ENCODE results near the gene PRKCA.

GRCh38 chr17:66571745-66572144, 269.3 kb downstream of the PRKCA start:
- no peak for TF ChIP-seq POLR2AphosphoS5 (IDR thresholded peaks at IDR 0.05; ENCODE audit: low read depth, low read length)
- no peak for TF ChIP-seq TAF1 (IDR thresholded peaks at IDR 0.05; ENCODE audit: borderline replicate concordance, insufficient read depth, low read length)
- TF ChIP-seq, protein P1, sequence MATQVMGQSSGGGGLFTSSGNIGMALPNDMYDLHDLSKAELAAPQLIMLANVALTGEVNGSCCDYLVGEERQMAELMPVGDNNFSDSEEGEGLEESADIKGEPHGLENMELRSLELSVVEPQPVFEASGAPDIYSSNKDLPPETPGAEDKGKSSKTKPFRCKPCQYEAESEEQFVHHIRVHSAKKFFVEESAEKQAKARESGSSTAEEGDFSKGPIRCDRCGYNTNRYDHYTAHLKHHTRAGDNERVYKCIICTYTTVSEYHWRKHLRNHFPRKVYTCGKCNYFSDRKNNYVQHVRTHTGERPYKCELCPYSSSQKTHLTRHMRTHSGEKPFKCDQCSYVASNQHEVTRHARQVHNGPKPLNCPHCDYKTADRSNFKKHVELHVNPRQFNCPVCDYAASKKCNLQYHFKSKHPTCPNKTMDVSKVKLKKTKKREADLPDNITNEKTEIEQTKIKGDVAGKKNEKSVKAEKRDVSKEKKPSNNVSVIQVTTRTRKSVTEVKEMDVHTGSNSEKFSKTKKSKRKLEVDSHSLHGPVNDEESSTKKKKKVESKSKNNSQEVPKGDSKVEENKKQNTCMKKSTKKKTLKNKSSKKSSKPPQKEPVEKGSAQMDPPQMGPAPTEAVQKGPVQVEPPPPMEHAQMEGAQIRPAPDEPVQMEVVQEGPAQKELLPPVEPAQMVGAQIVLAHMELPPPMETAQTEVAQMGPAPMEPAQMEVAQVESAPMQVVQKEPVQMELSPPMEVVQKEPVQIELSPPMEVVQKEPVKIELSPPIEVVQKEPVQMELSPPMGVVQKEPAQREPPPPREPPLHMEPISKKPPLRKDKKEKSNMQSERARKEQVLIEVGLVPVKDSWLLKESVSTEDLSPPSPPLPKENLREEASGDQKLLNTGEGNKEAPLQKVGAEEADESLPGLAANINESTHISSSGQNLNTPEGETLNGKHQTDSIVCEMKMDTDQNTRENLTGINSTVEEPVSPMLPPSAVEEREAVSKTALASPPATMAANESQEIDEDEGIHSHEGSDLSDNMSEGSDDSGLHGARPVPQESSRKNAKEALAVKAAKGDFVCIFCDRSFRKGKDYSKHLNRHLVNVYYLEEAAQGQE (IDR thresholded peaks at IDR 0.05; ENCODE audit: insufficient read depth in 1 of 2, low read depth in 2 of 2, low read length in 2 of 2) = no peak
- no peak for TF ChIP-seq SIN3A (IDR thresholded peaks at IDR 0.05; ENCODE audit: borderline replicate concordance, insufficient read depth, low read length)
- TF ChIP-seq FOXP2 (optimal IDR thresholded peaks at IDR 0.05; ENCODE audit: borderline replicate concordance, extremely low read depth, extremely low read length, insufficient read depth) = no peak
